ENCODE results near the gene ZSWIM5.
"Not testable (repeated sequence)": the region's sequence is repeated elsewhere in the genome, so short reads cannot be mapped to it uniquely, and the experiment has no call there.

Gene ZSWIM5

DNA sequence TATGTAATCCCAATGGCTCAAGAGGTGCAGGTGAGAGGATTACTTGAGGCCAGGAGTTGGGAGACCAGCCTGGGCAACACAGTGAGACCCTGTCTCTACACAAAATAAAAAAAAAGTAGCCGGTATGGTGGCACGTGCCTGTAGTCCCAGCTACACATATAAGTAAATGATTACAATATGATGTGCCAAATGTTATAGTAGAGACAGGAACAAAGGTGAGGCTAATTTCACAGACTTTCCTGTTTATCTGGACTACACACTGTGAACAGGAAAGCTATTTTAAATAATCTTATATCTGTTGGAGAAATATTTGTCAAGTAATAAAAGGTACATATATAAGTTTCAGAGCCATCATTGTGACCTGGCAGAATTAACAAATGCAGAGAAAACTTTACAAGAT is 116.7 kb downstream of the ZSWIM5 start:
- TF ChIP-seq CTCF (IDR thresholded peaks at IDR 0.05; ENCODE audit: insufficient read depth, low read depth, low read length, missing control alignments), result no peak
- H3K4me3 ChIP-seq (ENCODE audit: low read depth, low read length), result no peak overlapping the region

GRCh38 chr1:45084562-45084961 is 121.8 kb downstream of the ZSWIM5 start:
- no peak for TF ChIP-seq CTCF (IDR thresholded peaks at IDR 0.05; ENCODE audit: insufficient read depth, low read depth, low read length, missing control alignments)
- no peak for DNase-seq (ENCODE audit: low read depth)
- no peak overlapping the region for H3K4me3 ChIP-seq (ENCODE audit: low read depth, low read length)

More for the DNA sequence above, 116.7 kb downstream of the ZSWIM5 start:
- DNase-seq (ENCODE audit: low read depth), result no peak

DNA sequence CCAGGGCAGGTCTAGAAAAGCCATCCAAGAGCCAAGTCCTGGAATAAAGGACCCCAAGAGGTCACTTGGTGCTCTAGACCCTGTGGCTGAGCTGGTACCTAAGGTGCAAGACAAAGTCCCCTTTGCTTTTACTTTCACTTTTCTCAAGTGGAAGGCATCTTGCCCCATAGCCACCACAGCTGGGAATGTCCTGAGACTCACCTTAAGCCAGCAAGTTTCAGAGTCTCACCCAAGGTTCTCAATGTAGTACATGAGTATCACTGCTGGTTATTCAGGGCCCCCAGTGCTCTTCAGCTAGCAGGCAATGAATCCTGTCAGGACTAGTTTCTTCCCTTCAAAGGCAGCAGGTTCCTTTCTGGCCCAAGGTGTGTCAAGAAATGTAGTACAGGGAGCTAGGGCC is 126.9 kb downstream of the ZSWIM5 start:
- no peak for DNase-seq (ENCODE audit: low read depth)
- no peak overlapping the region for H3K4me3 ChIP-seq (ENCODE audit: low read depth, low read length)
- no peak for TF ChIP-seq CTCF (IDR thresholded peaks at IDR 0.05; ENCODE audit: insufficient read depth, low read depth, low read length, missing control alignments)

DNA sequence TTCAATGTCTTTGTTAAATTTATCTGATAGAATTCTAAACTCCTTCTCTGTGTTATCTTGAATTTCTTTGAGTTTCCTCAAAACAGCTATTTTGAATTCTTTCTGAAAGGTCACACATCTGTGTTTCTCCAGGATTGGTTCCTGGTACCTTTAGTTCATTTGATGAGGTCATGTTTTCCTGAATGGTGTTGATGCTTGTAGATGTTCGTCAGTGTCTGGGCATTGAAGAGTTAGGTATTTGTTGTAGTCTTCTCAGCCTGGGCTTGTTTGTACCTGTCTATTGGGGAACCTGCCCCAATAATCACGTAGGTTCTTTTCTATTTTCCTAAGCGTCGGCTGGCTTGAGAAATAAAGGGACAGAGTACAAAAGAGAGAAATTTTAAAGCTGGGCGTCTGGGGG is 129.4 kb downstream of the ZSWIM5 start:
- H3K4me3 ChIP-seq (ENCODE audit: low read depth, low read length); DNase-seq (ENCODE audit: low read depth): not testable (repeated sequence)

DNA sequence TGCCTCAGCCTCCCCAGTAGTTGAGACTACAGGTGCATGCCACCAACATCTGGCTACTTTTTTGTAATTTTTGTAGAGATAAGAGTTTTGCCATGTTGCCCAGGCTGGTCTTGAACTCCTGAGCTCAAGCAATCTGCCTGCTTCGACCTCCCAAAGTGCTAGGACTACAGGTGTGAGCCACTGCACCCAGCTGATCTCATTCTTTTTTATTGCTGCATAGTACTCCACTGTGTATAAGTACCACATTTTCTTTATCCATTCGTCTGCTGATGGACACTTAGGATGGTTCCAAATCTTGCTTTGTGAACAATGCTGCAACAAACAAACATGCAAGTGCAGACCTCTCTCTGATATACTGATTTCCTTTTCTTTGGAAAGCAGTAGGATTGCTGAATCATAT is 134.8 kb downstream of the ZSWIM5 start:
- no peak for TF ChIP-seq CTCF (IDR thresholded peaks at IDR 0.05; ENCODE audit: insufficient read depth, low read depth, low read length, missing control alignments)
- DNase-seq (ENCODE audit: low read depth), result no peak
- H3K4me3 ChIP-seq (ENCODE audit: low read depth, low read length), result no peak overlapping the region

GRCh38 chr1:45067806-45068205 is 138.6 kb downstream of the ZSWIM5 start:
- TF ChIP-seq CTCF (IDR thresholded peaks at IDR 0.05; ENCODE audit: insufficient read depth, low read depth, low read length, missing control alignments), result no peak
- no peak for DNase-seq (ENCODE audit: low read depth)
- no peak overlapping the region for H3K4me3 ChIP-seq (ENCODE audit: low read depth, low read length)

DNA sequence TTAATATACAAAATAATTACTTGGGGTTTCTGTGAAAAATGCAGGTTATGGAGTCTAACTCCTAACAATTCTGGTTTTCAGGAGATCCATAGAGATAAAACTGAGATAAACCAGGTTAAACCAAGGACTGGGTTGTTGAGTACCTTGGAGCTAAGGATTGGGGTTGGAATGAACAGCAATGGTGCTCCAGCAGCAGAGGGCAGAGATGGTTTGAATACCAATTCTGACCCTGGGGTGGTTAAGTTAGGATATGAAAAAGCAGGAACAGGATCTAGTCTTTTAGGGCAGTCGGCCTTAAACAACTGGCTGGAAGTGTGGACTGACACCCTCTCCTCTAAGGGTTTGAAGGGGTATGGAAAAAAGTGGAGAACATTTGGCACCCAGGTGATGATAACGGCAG is 141.3 kb downstream of the ZSWIM5 start:
- no peak for DNase-seq (ENCODE audit: low read depth)
- no peak overlapping the region for H3K4me3 ChIP-seq (ENCODE audit: low read depth, low read length)
- no peak for TF ChIP-seq CTCF (IDR thresholded peaks at IDR 0.05; ENCODE audit: insufficient read depth, low read depth, low read length, missing control alignments)

GRCh38 chr1:45062463-45062862 is 143.9 kb downstream of the ZSWIM5 start:
- H3K4me3 ChIP-seq (ENCODE audit: low read depth, low read length); DNase-seq (ENCODE audit: low read depth): not testable (repeated sequence)
